Suprapubic skin (tissue), 4 donors: ENCODE data around the gene CFAP45. TPM values are rescaled to one million over a fixed set of nuclear protein-coding genes. Genes with fewer than 3 reads are reported as not detected.

Experiments used
- DNase-seq, 2 donors: peaks; one replicate each; pipeline ENCODE4 v3.0.0-alpha.2; 2019; ENCODE audit warnings: low spot score in 2 of 2
- H3K27ac ChIP-seq: fragments of 200-600 bp; sonication (generic); one replicate; pipeline ENCODE4 v1.5.1; 2019
- H3K27me3 ChIP-seq: fragments of 200-600 bp; sonication (generic); one replicate; pipeline ENCODE4 v1.5.1; 2019
- H3K36me3 ChIP-seq: fragments of 200-600 bp; sonication (generic); one replicate; pipeline ENCODE4 v1.5.1; 2019
- H3K4me1 ChIP-seq: fragments of 200-600 bp; sonication (generic); one replicate; pipeline ENCODE4 v1.5.1; 2019
- H3K4me3 ChIP-seq: fragments of 200-600 bp; sonication (generic); one replicate; pipeline ENCODE4 v1.5.1; 2019; ENCODE audit warnings: mild to moderate bottlenecking
- H3K9me3 ChIP-seq: fragments of 200-600 bp; sonication (generic); one replicate; pipeline ENCODE4 v1.5.1; 2019
- EP300 ChIP-seq: sonication (generic); formaldehyde crosslinking; IDR thresholded peaks from one replicate; pipeline ENCODE4 v1.6.1; 2017; ENCODE audit warnings: antibody characterized with exemption
- POLR2A ChIP-seq, 2 donors: fragments of 450-650 bp; IDR thresholded peaks; one replicate each; pipeline ENCODE4 v1.6.1; 2017; ENCODE audit warnings: antibody characterized with exemption in 2 of 2, mild to moderate bottlenecking in 2 of 2, moderate library complexity in 2 of 2
- POLR2AphosphoS5 ChIP-seq, 3 donors: sonication (generic); formaldehyde crosslinking; IDR thresholded peaks; one replicate each; pipeline ENCODE4 v1.6.1; 2017; ENCODE audit warnings: antibody characterized with exemption in 3 of 3
- WGBS: methylation state at CpG from one replicate; pipeline ENCODE4 v1.1.5; 2018; 5-methylcytosine and 5-hydroxymethylcytosine counted together
- total RNA-seq, 4 donors: library from RNA; depleted of rRNA; stranded (reverse); fragments of >200 nt; gene quantifications; one replicate each; pipeline ENCODE4 v1.1.0, GENCODE V29; 2016
- TF ChIP-seq, protein P1 (sequence below), 2 donors: fragments of 200-600 bp in 1 of 2; fragments of 450-650 bp in 1 of 2; sonication (generic) in 1 of 2; IDR thresholded peaks; one replicate each; pipeline ENCODE4 v1.5.1; 2016 to 2019; ENCODE audit warnings: antibody characterized with exemption in 2 of 2, mild to moderate bottlenecking in 1 of 2, moderate library complexity in 1 of 2

Gene CFAP45
- total RNA-seq, 4 donors from 2014 or later: 0.78 to 2.1 (median 1.6) TPM

DNA sequence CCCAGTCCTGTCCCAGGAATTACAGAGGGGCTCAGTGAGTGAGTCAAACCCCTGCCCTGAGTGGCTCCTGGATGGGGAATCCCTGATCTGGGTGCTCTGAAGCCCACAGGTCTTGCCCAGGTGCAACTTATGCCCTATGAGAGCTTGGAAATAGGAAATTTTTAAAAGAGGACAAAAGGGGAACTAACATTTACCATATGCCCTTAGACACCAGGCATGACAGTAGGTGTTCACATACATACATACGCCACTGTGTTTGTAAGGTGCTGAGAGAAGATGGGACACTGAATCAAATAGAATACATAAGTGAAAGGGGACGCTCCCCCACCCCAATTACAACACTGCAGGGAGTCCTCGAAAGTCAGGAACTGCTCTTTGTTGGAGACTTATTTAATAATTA lies 1.4 kb downstream of the CFAP45 start:
- Histone ChIP-seq H3K9me3 (no peaks in the 10 kb centered on the region), H3K36me3 (no peaks in the 10 kb centered on the region), H3K27ac (no peak overlapping the region), H3K4me1 (peaks cover 23% of the 10 kb centered on the region), H3K4me3 (no peak overlapping the region), H3K27me3 (no peaks in the 10 kb centered on the region)
- 94% methylated on average over 3 of the region's 3 CpGs for WGBS
- DNase-seq: no peak
- TF ChIP-seq POLR2A (IDR thresholded peaks at IDR 0.05) (no peak), EP300 (no peak), POLR2AphosphoS5 (IDR thresholded peaks at IDR 0.05) (no peak)
- TF ChIP-seq, protein P1, sequence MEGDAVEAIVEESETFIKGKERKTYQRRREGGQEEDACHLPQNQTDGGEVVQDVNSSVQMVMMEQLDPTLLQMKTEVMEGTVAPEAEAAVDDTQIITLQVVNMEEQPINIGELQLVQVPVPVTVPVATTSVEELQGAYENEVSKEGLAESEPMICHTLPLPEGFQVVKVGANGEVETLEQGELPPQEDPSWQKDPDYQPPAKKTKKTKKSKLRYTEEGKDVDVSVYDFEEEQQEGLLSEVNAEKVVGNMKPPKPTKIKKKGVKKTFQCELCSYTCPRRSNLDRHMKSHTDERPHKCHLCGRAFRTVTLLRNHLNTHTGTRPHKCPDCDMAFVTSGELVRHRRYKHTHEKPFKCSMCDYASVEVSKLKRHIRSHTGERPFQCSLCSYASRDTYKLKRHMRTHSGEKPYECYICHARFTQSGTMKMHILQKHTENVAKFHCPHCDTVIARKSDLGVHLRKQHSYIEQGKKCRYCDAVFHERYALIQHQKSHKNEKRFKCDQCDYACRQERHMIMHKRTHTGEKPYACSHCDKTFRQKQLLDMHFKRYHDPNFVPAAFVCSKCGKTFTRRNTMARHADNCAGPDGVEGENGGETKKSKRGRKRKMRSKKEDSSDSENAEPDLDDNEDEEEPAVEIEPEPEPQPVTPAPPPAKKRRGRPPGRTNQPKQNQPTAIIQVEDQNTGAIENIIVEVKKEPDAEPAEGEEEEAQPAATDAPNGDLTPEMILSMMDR (IDR thresholded peaks at IDR 0.05): no peak

DNA sequence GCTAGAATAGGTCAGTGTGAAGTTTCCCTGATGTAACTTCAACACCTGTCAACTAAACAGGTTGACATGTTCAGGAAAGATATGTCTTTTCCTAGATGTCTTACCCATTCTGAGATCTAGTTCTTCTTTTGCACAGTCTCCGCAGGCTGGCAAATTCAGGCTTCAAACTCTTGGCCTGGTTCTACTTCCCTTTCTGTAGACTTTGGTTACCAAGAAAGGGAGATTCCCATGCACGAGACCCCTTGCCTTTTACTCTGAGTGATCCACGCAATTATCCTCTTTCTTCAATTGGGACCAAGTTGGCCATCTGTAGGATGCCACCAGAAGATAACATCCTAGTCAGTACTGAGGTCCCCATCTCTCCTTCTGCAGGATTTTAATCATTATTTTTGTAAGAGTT lies 2.0 kb downstream of the CFAP45 start:
- Histone ChIP-seq H3K27ac (no peak overlapping the region), H3K4me1 (peaks cover 23% of the 10 kb centered on the region), H3K36me3 (no peaks in the 10 kb centered on the region), H3K9me3 (no peaks in the 10 kb centered on the region), H3K4me3 (no peak overlapping the region), H3K27me3 (no peaks in the 10 kb centered on the region)
- TF ChIP-seq, protein P1 (IDR thresholded peaks at IDR 0.05): no peak
- TF ChIP-seq EP300: no peak
- no peak for TF ChIP-seq POLR2A (IDR thresholded peaks at IDR 0.05)
- no peak for TF ChIP-seq POLR2AphosphoS5 (IDR thresholded peaks at IDR 0.05)
- 91% methylated on average over 3 of the region's 3 CpGs for WGBS
- no peak for DNase-seq

DNA sequence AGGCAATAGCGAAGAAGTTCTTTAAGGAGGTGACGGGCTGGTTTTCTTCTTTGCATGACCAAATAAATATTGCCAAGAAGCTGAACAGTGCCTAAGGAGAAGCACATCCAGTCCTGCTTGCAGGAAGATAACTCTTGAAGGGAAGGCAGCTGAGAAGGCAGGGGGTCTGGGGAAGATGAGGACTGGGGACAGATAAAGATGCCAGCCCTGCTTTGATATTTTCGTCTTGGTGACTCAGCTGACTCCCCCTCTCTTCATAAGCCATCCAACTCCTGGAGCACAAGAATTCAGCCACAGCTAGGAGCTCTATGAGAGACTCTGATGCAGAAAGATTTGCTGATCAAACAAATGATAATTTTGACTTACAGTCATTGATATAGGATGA lies 3.4 kb downstream of the CFAP45 start:
- Histone ChIP-seq H3K9me3 (no peaks in the 10 kb centered on the region), H3K4me1 (peaks cover 23% of the 10 kb centered on the region), H3K36me3 (no peaks in the 10 kb centered on the region), H3K27ac (no peak overlapping the region), H3K27me3 (no peaks in the 10 kb centered on the region), H3K4me3 (no peak overlapping the region)
- 76% methylated on average over 3 of the region's 3 CpGs for WGBS
- no peak for DNase-seq
- no peak for TF ChIP-seq POLR2A (IDR thresholded peaks at IDR 0.05)
- no peak for TF ChIP-seq POLR2AphosphoS5 (IDR thresholded peaks at IDR 0.05)
- TF ChIP-seq, protein P1 (IDR thresholded peaks at IDR 0.05): no peak
- no peak for TF ChIP-seq EP300

DNA sequence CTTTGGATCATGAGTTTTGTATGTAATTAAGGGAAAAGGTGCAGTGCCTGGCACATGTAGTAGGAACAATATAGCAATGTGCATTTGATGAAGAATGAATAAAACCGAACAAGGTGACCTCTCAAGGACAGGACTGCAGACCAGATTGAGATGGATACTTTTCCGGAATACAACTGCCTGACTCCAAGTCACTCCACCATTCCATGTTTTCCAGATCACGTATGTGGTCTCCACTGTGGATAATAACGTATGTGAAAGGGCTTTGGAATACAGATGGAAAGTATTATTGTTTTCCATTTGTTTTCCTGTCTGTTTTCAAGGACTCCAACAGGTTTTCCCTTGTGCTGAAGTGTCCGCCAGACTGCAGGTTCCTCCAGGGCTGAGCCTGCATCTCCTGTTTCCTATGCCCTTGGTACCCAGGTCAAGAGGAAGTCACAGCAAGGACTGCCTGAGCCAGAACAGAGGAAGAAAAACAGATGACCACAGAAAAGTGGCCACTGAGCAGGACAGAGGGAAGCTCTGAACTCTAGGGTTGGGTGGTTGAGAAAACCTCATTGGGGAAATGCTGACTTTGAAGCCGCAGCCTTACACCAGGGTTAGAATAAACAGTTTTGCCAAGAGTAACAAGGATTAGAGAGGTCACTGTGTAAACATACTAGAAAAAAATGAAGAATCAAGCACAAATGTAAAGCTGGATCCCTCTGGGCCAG lies 4.0 kb downstream of the CFAP45 start:
- no peak for DNase-seq
- Histone ChIP-seq H3K36me3 (no peaks in the 10 kb centered on the region), H3K4me3 (no peak overlapping the region), H3K27ac (no peak overlapping the region), H3K27me3 (no peaks in the 10 kb centered on the region), H3K4me1 (peaks cover 21% of the 10 kb centered on the region), H3K9me3 (no peaks in the 10 kb centered on the region)
- WGBS: 69% methylated on average over 6 of the region's 6 CpGs
- TF ChIP-seq, protein P1 (IDR thresholded peaks at IDR 0.05): no peak
- TF ChIP-seq EP300 (no peak), POLR2A (IDR thresholded peaks at IDR 0.05) (no peak), POLR2AphosphoS5 (IDR thresholded peaks at IDR 0.05) (no peak)

DNA sequence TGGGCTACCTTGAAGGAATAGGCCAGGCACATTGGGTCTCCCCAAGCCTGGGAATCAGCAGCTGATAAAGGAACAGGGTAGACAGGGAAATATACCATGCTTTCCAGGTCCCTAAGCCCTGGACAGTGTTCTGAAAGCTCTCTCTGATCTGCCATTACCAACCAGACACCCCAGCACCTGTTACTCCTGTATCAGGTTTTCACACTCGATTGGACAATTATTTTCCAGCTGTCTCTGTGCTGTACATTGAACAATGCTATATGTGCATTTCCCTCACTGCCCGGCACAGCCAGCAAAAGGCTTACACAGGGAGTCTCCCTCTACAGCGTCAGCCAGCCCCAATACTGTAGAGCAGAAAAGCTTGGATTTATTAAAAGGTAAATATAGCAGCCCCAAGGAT lies 4.7 kb downstream of the CFAP45 start:
- Histone ChIP-seq H3K4me1 (peaks cover 18% of the 10 kb centered on the region), H3K36me3 (no peaks in the 10 kb centered on the region), H3K4me3 (no peak overlapping the region), H3K27ac (no peak overlapping the region), H3K9me3 (no peaks in the 10 kb centered on the region), H3K27me3 (no peaks in the 10 kb centered on the region)
- TF ChIP-seq POLR2A (IDR thresholded peaks at IDR 0.05) (no peak), POLR2AphosphoS5 (IDR thresholded peaks at IDR 0.05) (no peak), EP300 (no peak)
- TF ChIP-seq, protein P1 (IDR thresholded peaks at IDR 0.05): no peak
- 71% methylated on average over 3 of the region's 3 CpGs for WGBS
- DNase-seq: no peak
